CD14-positive monocyte (primary cell): Measurements from ENCODE around the gene CENPP. TPM values are rescaled to one million over a fixed set of nuclear protein-coding genes. Genes with fewer than 3 reads are reported as not detected.

Experiments
- DNase-seq, 3 donors: peaks; one replicate each; pipeline ENCODE4 v3.0.0-alpha.2; 2011 to 2022
- H2AFZ ChIP-seq: 2 replicates; pipeline ENCODE4 v1.6.0; 2012; ENCODE audit warnings: mild to moderate bottlenecking, low read depth, low read length, inconsistent platforms; ENCODE audit not compliant: insufficient read depth, poor library complexity, severe bottlenecking
- H3K27ac ChIP-seq, 2 donors: 1 replicate in 1 of 2; 2 replicates in 1 of 2; pipeline ENCODE4 v1.5.1; 2012 to 2013; ENCODE audit warnings: low read length in 2 of 2, control low read depth in 1 of 2, inconsistent platforms in 1 of 2, low read depth in 1 of 2, mild to moderate bottlenecking in 1 of 2
- H3K27me3 ChIP-seq, 2 donors: one replicate each; pipeline versions ENCODE4 v1.6.0 to v1.6.1; 2011 to 2013; ENCODE audit warnings: low read length in 2 of 2; ENCODE audit not compliant: control insufficient read depth in 2 of 2, insufficient read depth in 2 of 2
- H3K36me3 ChIP-seq, 2 donors: replicated peaks in 1 of 2; 1 replicate in 1 of 2; 2 replicates in 1 of 2; pipeline versions ENCODE4 v1.5.1 to v1.6.1; 2012 to 2013; ENCODE audit warnings: low read length in 2 of 2, control low read depth in 1 of 2, inconsistent platforms in 1 of 2, mild to moderate bottlenecking in 1 of 2; ENCODE audit not compliant: insufficient read depth in 2 of 2, control insufficient read depth in 1 of 2
- H3K4me1 ChIP-seq, 2 donors: 1 replicate in 1 of 2; 2 replicates in 1 of 2; pipeline versions ENCODE4 v1.5.1 to v1.6.1; 2012 to 2013; ENCODE audit warnings: low read length in 2 of 2, control low read depth in 1 of 2, inconsistent platforms in 1 of 2, mild to moderate bottlenecking in 1 of 2, moderate library complexity in 1 of 2; ENCODE audit not compliant: insufficient read depth in 2 of 2, control insufficient read depth in 1 of 2
- H3K4me2 ChIP-seq: replicated peaks from 2 replicates; pipeline ENCODE3; 2012; ENCODE audit warnings: low read length, moderate library complexity, mild to moderate bottlenecking; ENCODE audit not compliant: poor library complexity, severe bottlenecking; ENCODE audit errors: extremely low read depth
- H3K4me3 ChIP-seq, 3 experiments: fragments of 200-600 bp in 1 of 3; sonication (generic) in 1 of 3; replicated peaks in 1 of 3; 1 replicate in 2 of 3; 2 replicates in 1 of 3; pipeline ENCODE4 v1.5.1; 2011 to 2013; ENCODE audit warnings: low read length in 3 of 3, mild to moderate bottlenecking in 3 of 3, control low read depth in 2 of 3, low read depth in 2 of 3, inconsistent platforms in 1 of 3, moderate library complexity in 1 of 3
- H3K79me2 ChIP-seq: 2 replicates; pipeline ENCODE4 v1.6.0; 2012; ENCODE audit warnings: mild to moderate bottlenecking, control low read depth, inconsistent platforms, low read length, moderate library complexity; ENCODE audit not compliant: insufficient read depth
- H3K9ac ChIP-seq: 2 replicates; pipeline ENCODE4 v1.6.0; 2017; ENCODE audit warnings: low read length, mild to moderate bottlenecking; ENCODE audit not compliant: insufficient read depth, poor library complexity, severe bottlenecking
- H3K9me3 ChIP-seq, 2 donors: replicated peaks in 1 of 2; 1 replicate in 1 of 2; 2 replicates in 1 of 2; pipeline versions ENCODE4 v1.5.1 to v1.6.1; 2012 to 2013; ENCODE audit warnings: low read length in 2 of 2, control low read depth in 1 of 2; ENCODE audit not compliant: control insufficient read depth in 1 of 2, insufficient read depth in 1 of 2
- H4K20me1 ChIP-seq: 2 replicates; pipeline ENCODE4 v1.6.0; 2012; ENCODE audit warnings: mild to moderate bottlenecking, low read length, control low read depth, moderate library complexity; ENCODE audit not compliant: insufficient read depth
- H3K27ac Mint-ChIP-seq, 7 donors: one replicate each; pipeline ENCODE4 v1.8.0; 2020; ENCODE audit warnings: mild to moderate bottlenecking in 7 of 7, mixed read lengths in 7 of 7, moderate library complexity in 6 of 7, inconsistent platforms in 2 of 7
- H3K27me3 Mint-ChIP-seq, 3 donors: one replicate each; pipeline ENCODE4 v1.8.0; 2021 to 2022; ENCODE audit warnings: low read depth in 3 of 3, mild to moderate bottlenecking in 3 of 3, mixed read lengths in 3 of 3, moderate library complexity in 3 of 3, inconsistent platforms in 1 of 3
- H3K36me3 Mint-ChIP-seq, 2 donors: one replicate each; pipeline ENCODE4 v1.8.0; 2020; ENCODE audit warnings: mixed read lengths in 2 of 2, inconsistent platforms in 1 of 2, mild to moderate bottlenecking in 1 of 2
- H3K4me1 Mint-ChIP-seq: one replicate; pipeline ENCODE4 v1.8.0; 2020; ENCODE audit warnings: mild to moderate bottlenecking, mixed read lengths
- H3K4me3 Mint-ChIP-seq, 2 donors: one replicate each; pipeline ENCODE4 v1.8.0; 2020; ENCODE audit warnings: mild to moderate bottlenecking in 2 of 2, mixed read lengths in 2 of 2, moderate library complexity in 1 of 2
- H3K9me3 Mint-ChIP-seq, 7 donors: one replicate each; pipeline ENCODE4 v1.8.0; 2020 to 2022; ENCODE audit warnings: mixed read lengths in 7 of 7, mild to moderate bottlenecking in 6 of 7, moderate library complexity in 6 of 7, inconsistent platforms in 2 of 7
- CTCF ChIP-seq: fragments of 200-600 bp; IDR thresholded peaks from one replicate; pipeline ENCODE4 v1.8.0; 2022; ENCODE audit warnings: antibody characterized with exemption, mild to moderate bottlenecking
- WGBS: methylation state at CpG from one replicate; pipeline ENCODE4 v1.1.5; 2013; ENCODE audit warnings: missing lambda C conversion rate; ENCODE audit not compliant: insufficient coverage; 5-methylcytosine and 5-hydroxymethylcytosine counted together
- intact Hi-C, 2 donors: fragments of 100-400 bp; cut with micrococcal nuclease; formaldehyde crosslinking; loops; one replicate each; pipeline versions ENCODE4 v1.15.0 to v1.15.1; 2023
- polyA plus RNA-seq, 3 donors: library from polyadenylated mRNA; depleted of rRNA in 1 of 3; unstranded in 2 of 3; stranded (reverse) in 1 of 3; fragments of 300-500 nt in 2 of 3; fragments of >200 nt in 1 of 3; fragmentation: Illumina TruSeq in 2 of 3; gene quantifications; 1 replicate in 2 of 3; 2 replicates in 1 of 3; pipeline ENCODE4 v1.2.3, GENCODE V29; 2012 to 2021

Gene CENPP
- polyA plus RNA-seq, 3 donors, result 0.50 to 1.1 (median 1.1) TPM

GRCh38 chr9:92639791-92640271 lies 314.1 kb downstream of the CENPP start:
- WGBS, result 93% methylated on average over 8 of the region's 9 CpGs
- intact Hi-C loops, result loop anchor here in 1 of 2 donors (10.0 kb wide), 1 partner anchor 315 kb away; the partner anchor contains the start of genes CENPP and NOL8
- no peak for DNase-seq
- H3K27me3 Mint-ChIP-seq, result no peaks in the 10 kb centered on the region
- H3K36me3 Mint-ChIP-seq, result peaks cover 86 to 93% of the 10 kb centered on the region in 2 donors
- Histone ChIP-seq H3K4me2 (no peak overlapping the region), H3K36me3 (peaks cover 91 to 98% of the 10 kb centered on the region in 2 donors), H3K4me3 (no peak overlapping the region), H3K9ac (no peak overlapping the region), H2AFZ (no peak overlapping the region), H4K20me1 (no peaks in the 10 kb centered on the region), H3K79me2 (no peaks in the 10 kb centered on the region), H3K9me3 (no peaks in the 10 kb centered on the region), H3K27me3 (no peaks in the 10 kb centered on the region), H3K27ac (no peak overlapping the region), H3K4me1 (no peaks in the 10 kb centered on the region)
- H3K4me1 Mint-ChIP-seq, result no peaks in the 10 kb centered on the region
- TF ChIP-seq CTCF, result no peak
- H3K4me3 Mint-ChIP-seq, result no peak overlapping the region
- no peaks in the 10 kb centered on the region for H3K9me3 Mint-ChIP-seq
- H3K27ac Mint-ChIP-seq, result no peak overlapping the region

- Histone ChIP-seq H3K4me1 (no peaks in the 10 kb centered on the region), H3K9ac (no peak overlapping the region), H3K27ac (no peak overlapping the region), H3K9me3 (no peaks in the 10 kb centered on the region), H4K20me1 (no peaks in the 10 kb centered on the region), H3K4me3 (no peak overlapping the region), H3K4me2 (no peak overlapping the region), H3K79me2 (no peaks in the 10 kb centered on the region), H3K36me3 (peaks cover 93 to 98% of the 10 kb centered on the region in 2 donors), H2AFZ (no peak overlapping the region), H3K27me3 (no peaks in the 10 kb centered on the region)
- H3K27ac Mint-ChIP-seq, result no peak overlapping the region
- H3K36me3 Mint-ChIP-seq, result peaks cover 88 to 93% of the 10 kb centered on the region in 2 donors
- H3K9me3 Mint-ChIP-seq, result peaks cover 0 to 4% (median 0%) of the 10 kb centered on the region in 7 donors
- H3K4me3 Mint-ChIP-seq, result no peak overlapping the region
- DNase-seq, result no peak
- intact Hi-C loops, result no loop called here
- no peaks in the 10 kb centered on the region for H3K4me1 Mint-ChIP-seq
- WGBS, result 100% methylated on average over 7 of the region's 8 CpGs
- H3K27me3 Mint-ChIP-seq, result no peaks in the 10 kb centered on the region
- no peak for TF ChIP-seq CTCF
These were observed 314.8 kb downstream of the CENPP start for GRCh38 chr9:92640398-92641091.
